BE2C (cell line): ENCODE results near the gene RAB6A.
"Not testable (repeated sequence)": the region's sequence is repeated elsewhere in the genome, so short reads cannot be mapped to it uniquely, and the experiment has no call there.

Source experiments
- DNase-seq: peaks from one replicate; pipeline ENCODE4 v3.0.0-alpha.2; 2020
- H3K27me3 ChIP-seq: fragments of 250-450 bp; sonication (Bioruptor Pico); 2 replicates; pipeline ENCODE4 v1.5.1; 2020; ENCODE audit warnings: mild to moderate bottlenecking
- H3K36me3 ChIP-seq: fragments of 250-450 bp; sonication (Bioruptor Pico); 2 replicates; pipeline ENCODE4 v1.5.1; 2020; ENCODE audit warnings: mild to moderate bottlenecking
- H3K4me1 ChIP-seq: fragments of 250-450 bp; sonication (Bioruptor Pico); 2 replicates; pipeline ENCODE4 v1.5.1; 2020
- H3K4me3 ChIP-seq: 2 replicates; pipeline ENCODE4 v1.5.1; 2011; ENCODE audit warnings: low read depth, low read length
- H3K9me3 ChIP-seq: fragments of 250-450 bp; sonication (Bioruptor Pico); 2 replicates; pipeline ENCODE4 v1.5.1; 2020
- TF ChIP-seq, protein P1 (sequence below): IDR thresholded peaks from 2 replicates; pipeline ENCODE4 v1.5.1; 2012; ENCODE audit warnings: mild to moderate bottlenecking, low read depth, low read length

Gene RAB6A

DNA sequence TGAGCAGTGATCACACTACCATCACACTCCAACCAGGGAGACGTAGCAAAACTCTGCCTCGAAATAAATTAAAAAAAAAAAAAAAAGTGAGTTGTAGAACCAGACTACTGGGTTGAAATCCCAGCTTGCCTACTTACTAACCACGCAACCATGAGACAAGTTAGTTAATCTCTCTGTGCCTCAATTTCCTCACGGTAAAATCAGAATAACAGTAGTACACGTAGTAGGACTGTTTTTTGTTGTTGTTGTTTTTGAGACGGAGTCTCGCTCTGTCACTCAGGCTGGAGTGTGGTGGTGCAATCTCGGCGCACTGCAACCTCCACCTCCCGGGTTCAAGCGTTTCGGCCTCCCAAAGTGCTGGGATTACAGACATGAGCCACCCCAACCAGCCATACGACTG is 14.2 kb downstream of the RAB6A start:
- Histone ChIP-seq H3K27me3 (no peaks in the 10 kb centered on the region), H3K36me3 (0 out of 2 replicates have a peak, but pooled peaks cover 2% of the 10 kb centered on the region), H3K9me3 (no peaks in the 10 kb centered on the region), H3K4me3 (no peak overlapping the region), H3K4me1 (no peaks in the 10 kb centered on the region; the same call in 1 of the 2 replicates)
- DNase-seq, result no peak
- TF ChIP-seq, protein P1, sequence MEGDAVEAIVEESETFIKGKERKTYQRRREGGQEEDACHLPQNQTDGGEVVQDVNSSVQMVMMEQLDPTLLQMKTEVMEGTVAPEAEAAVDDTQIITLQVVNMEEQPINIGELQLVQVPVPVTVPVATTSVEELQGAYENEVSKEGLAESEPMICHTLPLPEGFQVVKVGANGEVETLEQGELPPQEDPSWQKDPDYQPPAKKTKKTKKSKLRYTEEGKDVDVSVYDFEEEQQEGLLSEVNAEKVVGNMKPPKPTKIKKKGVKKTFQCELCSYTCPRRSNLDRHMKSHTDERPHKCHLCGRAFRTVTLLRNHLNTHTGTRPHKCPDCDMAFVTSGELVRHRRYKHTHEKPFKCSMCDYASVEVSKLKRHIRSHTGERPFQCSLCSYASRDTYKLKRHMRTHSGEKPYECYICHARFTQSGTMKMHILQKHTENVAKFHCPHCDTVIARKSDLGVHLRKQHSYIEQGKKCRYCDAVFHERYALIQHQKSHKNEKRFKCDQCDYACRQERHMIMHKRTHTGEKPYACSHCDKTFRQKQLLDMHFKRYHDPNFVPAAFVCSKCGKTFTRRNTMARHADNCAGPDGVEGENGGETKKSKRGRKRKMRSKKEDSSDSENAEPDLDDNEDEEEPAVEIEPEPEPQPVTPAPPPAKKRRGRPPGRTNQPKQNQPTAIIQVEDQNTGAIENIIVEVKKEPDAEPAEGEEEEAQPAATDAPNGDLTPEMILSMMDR, result no peak

DNA sequence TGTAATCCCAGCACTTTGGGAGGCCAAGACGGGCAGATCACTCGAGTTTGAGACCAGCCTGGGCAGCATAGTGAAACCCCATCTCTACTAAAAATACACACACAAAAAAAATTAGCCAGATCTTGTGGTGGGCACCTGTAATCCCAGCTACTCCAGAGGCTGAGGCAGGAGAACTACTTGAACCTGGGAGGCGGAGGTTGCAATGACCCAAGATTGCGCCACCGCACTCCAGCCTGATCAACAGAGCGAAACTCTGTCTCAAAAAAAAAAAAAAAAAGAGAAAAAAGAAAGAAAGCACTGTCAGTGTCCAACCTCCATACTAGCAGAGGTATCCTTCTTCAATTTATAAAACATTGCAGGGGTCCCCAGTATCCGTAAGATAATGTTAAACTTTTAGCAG is 17.8 kb downstream of the RAB6A start:
- DNase-seq, result no peak
- TF ChIP-seq, protein P1, result no peak
- no peaks in the 10 kb centered on the region for H3K27me3 ChIP-seq
- no peak overlapping the region for H3K4me3 ChIP-seq
- H3K4me1 ChIP-seq, result no peaks in the 10 kb centered on the region; the same call in 1 of the 2 replicates
- H3K9me3 ChIP-seq, result no peaks in the 10 kb centered on the region
- 0 out of 2 replicates have a peak, but pooled peaks cover 2% of the 10 kb centered on the region for H3K36me3 ChIP-seq

DNA sequence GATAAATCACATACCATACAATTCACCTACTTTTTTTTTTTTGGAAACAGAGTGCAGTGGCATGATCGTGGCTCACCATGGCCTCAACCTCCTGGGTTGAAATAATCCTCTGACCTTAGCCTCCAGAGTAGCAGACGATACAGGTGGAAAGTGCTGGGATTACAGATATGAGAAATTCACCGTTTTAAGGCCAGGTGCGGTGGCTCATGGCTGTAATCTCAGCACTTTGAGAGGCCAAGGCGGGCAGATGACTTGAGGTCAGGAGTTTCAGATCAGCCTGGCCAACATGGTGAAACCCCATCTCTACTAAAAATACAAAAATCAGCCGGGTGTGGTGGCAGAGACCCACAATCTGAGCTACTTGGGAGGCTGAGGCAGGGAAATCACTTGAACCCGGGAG is 24.9 kb downstream of the RAB6A start:
- H3K36me3 ChIP-seq, H3K4me3 ChIP-seq, H3K4me1 ChIP-seq, H3K27me3 ChIP-seq, DNase-seq, H3K9me3 ChIP-seq: not testable (repeated sequence)

DNA sequence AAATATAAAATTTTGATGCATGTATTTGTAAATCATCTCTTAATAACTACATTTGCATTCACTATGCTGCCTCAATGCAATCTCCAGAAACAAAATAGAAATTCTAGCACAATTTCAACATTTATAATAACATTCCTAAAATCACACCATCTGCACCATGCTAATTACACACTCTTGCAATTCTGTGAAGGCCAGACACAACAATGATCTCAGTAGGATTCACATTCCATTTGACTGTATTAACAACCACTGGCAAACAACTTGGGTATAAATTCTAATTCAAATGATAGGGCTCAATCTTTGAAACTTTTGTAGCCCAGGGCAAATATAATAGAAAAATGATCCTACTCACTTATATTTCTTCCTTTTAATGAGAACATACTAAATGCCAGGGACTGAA is 25.9 kb downstream of the RAB6A start:
- Histone ChIP-seq H3K9me3 (no peaks in the 10 kb centered on the region), H3K4me1 (no peaks in the 10 kb centered on the region; the same call in 1 of the 2 replicates), H3K4me3 (no peak overlapping the region), H3K36me3 (no peaks in the 10 kb centered on the region; the same call in 1 of the 2 replicates), H3K27me3 (no peaks in the 10 kb centered on the region)
- no peak for DNase-seq
- TF ChIP-seq, protein P1, result no peak

DNA sequence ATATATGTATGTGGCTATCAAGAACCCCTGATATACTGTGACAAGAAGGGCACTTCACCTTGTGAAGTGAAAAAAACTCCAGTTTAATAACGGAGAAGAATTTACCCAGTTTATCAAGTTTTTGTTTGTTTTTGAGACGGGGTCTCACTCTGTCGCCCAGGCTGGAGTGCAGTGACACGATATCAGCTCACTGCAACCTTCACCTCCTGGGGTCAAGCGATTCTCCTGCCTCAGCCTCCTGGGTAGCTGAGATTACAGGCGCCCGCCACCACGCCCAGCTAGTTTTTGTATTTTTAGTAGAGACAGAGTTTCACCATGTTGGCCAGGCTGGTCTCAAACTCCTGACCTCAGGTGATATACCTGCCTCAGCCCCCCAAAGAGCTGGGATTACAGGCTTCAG is 26.9 kb downstream of the RAB6A start:
- H3K9me3 ChIP-seq, DNase-seq, H3K27me3 ChIP-seq, H3K36me3 ChIP-seq, H3K4me3 ChIP-seq, H3K4me1 ChIP-seq: not testable (repeated sequence)

DNA sequence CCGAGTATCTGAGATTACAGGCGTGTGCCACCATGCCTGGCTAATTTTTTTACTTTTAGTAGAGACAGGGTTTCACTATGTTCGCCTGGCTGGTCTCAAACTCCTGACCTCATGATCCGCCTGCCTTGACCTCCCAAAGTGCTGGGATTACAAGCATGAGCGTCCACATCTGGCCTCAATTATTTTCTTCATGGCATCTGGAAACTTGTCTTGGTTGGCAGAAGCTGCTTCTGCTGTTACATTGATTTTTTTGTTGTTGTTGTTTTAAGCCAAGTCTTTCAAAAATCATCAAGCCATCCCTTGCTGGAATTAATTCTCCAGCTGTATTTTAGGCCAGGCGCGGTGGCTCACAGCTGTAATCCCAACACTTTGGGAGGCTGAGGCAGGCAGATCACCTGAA is 27.9 kb downstream of the RAB6A start:
- H3K4me1 ChIP-seq, H3K27me3 ChIP-seq, H3K9me3 ChIP-seq, DNase-seq, H3K4me3 ChIP-seq, H3K36me3 ChIP-seq: not testable (repeated sequence)

DNA sequence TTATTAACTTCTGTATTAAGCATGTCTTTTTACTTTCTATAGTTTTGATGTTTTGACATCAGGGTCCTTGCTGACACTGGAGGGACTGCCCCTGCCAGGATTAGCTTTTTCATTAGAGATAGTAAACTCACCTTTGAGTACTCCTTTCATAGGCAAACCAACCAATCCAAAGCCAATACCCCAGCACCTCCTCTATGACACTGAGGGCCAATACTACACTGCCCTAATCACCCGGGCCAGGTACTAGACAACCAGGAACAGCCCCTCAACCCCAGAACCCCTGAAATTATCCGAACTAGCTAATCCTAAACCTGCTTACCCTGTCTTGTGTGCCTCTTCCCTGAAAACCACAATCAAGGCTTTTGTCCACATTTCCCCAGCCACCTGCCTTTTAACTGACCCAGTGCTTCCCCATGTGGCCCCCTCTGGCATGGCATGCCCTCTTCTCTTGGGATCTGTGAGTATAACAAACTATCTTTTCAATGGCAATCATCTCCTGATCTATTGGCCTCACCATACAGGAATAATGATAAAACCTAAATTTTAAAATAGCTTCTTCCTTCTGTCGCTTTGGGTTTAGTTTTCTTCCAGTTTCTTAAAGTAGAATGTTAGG is 31.2 kb downstream of the RAB6A start:
- peaks cover 8% of the 10 kb centered on the region for H3K36me3 ChIP-seq
- DNase-seq, result peak; percentile 62
- no peaks in the 10 kb centered on the region for H3K9me3 ChIP-seq

More for the DNA sequence above, 31.2 kb downstream of the RAB6A start:
- H3K27me3 ChIP-seq, result no peaks in the 10 kb centered on the region
- no peak overlapping the region for H3K4me3 ChIP-seq
- H3K4me1 ChIP-seq, result no peaks in the 10 kb centered on the region; the same call in 1 of the 2 replicates
- TF ChIP-seq, protein P1, result peak; percentile 79
